NCI-H2171 treated with DMSO at 0.1 percent for 48 hours (cell line): ENCODE measurements around the gene AGBL4.

Experiments
- DNase-seq: peaks from one replicate; lab custom pipeline; 2025; lab: John Stamatoyannopoulos, UW

Gene AGBL4

GRCh38 chr1:49185450-49185980 is 838.2 kb downstream of the AGBL4 start:
- no peak for DNase-seq

DNA sequence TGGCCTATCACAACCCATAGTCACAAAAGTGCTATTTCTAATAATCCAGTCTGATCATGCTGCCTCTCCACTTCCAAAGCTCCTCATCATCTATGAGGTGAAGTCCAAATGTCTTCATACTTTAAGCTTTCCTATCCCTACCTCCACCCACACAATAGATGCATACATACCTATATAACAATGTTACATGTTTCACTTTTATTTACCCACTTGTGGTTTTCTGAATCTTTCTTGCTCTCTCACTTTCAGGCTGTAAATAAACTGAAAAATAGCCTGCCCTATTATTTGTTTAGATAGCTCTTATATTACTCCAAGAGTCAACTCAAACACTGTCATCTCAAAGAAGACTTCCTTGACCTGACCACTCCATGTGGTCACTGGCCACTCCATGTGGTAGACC is 840.3 kb downstream of the AGBL4 start:
- no peak for DNase-seq

DNA sequence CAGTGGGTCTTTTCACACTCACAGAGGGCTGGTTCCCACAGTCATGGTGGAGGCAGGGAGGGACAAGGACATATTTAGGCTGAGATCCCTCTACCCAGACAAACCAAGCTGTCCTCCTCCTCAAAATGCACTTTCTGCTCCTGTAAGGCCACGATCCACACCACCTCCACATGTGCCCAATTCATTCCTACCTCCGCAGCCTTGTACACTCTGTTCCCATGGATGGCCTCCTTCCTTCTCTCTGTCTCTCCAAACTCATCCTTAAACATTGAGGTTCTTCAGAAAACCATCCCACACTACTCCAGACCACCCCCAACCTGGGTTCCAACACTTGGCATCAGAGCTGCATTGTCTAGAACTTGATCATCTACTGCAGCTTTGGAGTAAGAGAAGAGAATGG is 842.7 kb downstream of the AGBL4 start:
- no peak for DNase-seq

DNA sequence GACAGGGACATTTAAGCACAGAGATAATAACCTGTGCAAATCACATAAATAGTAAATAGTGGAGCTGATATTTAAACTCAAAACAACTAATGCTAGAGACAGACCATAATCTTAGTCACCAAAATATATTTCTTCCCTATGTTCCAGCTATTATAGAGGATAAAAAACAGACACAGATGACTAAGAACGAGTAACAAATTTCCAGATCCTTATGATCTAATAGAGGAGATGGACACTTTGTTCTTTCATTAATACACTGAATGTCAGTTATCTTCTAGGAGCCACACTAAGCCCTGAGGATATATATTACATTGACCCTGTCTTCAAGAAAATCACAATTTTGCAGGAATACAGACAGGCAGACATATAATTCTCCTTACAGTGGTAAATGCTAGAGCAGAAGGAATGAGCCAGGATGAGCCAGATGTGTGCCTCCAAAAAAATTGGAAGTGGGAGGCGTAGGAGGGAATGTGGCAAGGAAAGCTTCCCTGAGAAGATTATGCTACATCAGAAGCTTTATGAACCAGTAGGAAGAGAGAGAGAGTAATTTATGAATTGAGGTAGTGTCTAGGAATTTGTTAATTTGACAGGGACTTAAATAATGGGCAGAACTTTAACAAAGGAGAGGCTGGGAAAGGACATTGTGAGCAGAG is 851.7 kb downstream of the AGBL4 start:
- DNase-seq: no peak

- no peak for DNase-seq
Measured at GRCh38 chr1:49166031-49166430, 857.7 kb downstream of the AGBL4 start.

- no peak for DNase-seq
Measured at GRCh38 chr1:49163031-49163430, 860.7 kb downstream of the AGBL4 start.

- no peak for DNase-seq
Measured at GRCh38 chr1:49160677-49161076, 863.1 kb downstream of the AGBL4 start.

GRCh38 chr1:49136738-49137251 is 887.0 kb downstream of the AGBL4 start:
- no peak for DNase-seq

DNA sequence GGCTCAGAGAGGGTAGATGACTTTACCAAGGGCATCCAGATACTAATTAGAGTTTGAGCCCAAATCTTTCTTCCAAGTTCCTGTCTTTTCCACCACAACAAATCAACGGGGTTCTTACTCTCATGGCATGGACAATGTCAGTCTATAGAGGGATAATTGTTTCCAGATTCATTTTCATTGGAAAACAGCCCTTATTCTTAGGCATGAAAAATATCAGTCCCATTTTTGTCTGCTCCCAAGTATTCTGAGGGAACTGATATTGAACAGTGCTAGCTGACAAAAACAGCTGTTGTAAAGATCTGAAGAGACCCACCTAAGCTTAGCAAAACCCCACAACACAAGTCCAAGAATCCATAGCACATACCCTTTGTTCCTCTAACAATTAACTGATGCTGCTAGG is 898.0 kb downstream of the AGBL4 start:
- DNase-seq: no peak

- no peak for DNase-seq
Measured at GRCh38 chr1:49111931-49112330, 911.8 kb downstream of the AGBL4 start.

GRCh38 chr1:49106445-49106844 is 917.3 kb downstream of the AGBL4 start:
- no peak for DNase-seq

DNA sequence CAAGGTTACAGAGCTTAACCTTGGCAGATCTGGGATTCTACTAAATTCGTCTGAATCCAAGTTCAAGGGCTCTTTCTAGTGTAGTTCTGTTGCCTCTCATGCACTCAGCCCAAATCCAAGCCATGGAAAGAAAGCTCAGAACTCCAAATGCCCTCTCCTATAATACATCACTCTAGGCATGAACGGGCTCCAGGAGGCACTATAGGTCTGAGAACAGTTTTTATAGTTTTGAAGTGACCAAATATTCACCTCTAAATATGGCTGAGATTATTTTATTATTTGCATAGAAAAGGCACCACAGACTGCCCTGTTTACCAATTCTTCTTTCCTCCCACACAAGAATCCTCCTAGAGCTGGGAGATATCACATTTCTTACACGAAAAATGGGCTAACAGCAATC is 919.2 kb downstream of the AGBL4 start:
- no peak for DNase-seq

DNA sequence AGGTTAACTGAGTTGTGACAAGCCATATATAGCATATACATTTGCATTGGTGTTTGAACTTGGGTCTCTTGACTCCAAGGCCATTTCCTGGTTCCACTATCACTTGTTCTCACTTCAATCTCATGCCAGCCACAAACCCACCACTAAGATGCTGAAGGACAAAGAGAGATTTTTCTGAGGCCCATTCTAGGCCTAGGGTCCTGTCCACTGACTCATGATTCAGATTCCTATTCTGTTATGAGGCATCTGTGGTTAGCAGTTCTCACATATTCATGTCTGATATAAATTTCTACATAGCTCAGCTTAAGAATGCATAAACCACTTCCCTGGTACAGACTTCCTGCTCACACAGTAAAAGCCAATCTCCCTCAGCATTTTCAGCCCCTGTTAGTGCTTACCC is 921.0 kb downstream of the AGBL4 start:
- DNase-seq: no peak

GRCh38 chr1:49098866-49099265 is 924.9 kb downstream of the AGBL4 start:
- DNase-seq: no peak

GRCh38 chr1:49086327-49086726 is 937.4 kb downstream of the AGBL4 start:
- no peak for DNase-seq

DNA sequence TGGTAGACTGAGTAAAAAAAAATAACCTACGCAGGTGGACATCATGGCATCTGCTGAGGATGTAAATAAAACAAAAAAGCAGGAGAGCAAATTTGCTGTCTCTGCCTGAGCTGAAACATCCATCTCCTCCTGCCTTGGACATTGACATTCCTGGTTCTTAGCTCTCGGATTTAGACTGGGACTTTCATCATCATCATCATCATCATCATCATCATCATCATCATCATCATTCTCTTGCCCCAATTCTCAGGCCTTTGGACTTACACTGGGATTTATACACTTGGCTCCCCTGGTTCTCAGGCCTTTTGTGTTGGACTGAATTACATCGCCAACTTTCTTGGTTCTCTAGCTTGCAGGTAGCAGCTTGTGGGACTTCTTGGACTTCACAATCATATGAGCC is 938.7 kb downstream of the AGBL4 start:
- DNase-seq: no peak

DNA sequence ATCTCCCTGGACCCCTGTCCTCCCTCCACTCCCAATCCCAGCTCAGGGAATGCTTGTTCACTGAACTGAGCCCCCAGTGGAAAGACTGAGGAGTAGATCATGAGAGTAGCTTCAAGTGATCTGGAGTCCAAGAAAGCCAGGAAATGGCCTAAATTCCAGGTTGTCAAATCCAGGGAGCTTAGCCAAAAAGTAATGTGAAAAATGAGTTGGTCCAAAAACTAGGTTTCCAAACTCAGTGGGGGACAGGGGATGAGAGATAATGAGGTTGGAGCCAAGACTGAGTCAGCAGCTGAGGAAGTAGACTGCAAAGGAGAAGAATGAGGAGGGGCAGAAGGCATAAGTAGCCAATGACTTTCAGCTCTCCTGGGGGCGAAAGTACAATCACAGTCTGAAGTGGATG is 963.0 kb downstream of the AGBL4 start:
- no peak for DNase-seq

DNA sequence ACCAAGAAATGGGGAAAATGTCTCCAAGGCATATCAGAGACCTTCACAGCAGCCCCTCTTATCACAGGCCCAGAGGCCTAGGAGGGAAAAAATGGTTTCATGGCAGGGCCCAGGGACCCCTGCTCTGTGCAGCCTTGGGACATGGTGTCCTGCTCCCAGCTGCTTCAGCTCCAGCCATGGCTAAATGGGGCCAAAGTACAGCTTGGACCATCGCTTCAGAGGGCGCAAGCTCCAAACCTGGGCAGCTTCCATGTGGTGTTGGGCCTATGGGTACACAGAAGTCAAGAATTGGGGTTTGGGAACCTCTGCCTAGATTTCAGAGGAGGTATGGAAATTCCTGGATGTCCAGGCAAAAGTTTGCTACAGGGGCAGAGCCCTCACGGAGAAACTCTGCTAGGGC is 964.7 kb downstream of the AGBL4 start:
- DNase-seq: no peak

GRCh38 chr1:49052102-49052501 is 971.7 kb downstream of the AGBL4 start:
- DNase-seq: peak; percentile 92

GRCh38 chr1:49051647-49052046 is 972.1 kb downstream of the AGBL4 start:
- peak; percentile 81 for DNase-seq

GRCh38 chr1:49050041-49050440 is 973.7 kb downstream of the AGBL4 start:
- no peak for DNase-seq

DNA sequence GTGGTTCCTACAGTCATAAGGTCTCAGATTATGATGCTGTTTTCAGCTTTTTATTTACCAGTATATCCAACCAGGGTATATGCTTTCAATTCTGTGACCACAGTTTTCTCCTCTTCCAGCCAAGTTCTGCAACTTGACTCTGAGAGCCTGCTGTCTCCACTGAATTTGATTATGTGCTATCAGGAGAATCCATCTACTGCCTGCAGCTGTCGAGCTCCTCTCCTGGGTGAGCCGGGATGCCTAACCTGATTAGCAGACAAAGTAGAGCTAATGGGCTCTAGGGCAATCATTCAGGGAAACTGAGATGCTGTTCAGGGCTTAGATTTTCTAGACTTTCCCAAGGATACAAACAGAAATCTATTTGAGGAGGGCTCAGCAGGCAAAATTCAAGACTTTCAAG is 975.6 kb downstream of the AGBL4 start:
- DNase-seq: peak; percentile 95

DNA sequence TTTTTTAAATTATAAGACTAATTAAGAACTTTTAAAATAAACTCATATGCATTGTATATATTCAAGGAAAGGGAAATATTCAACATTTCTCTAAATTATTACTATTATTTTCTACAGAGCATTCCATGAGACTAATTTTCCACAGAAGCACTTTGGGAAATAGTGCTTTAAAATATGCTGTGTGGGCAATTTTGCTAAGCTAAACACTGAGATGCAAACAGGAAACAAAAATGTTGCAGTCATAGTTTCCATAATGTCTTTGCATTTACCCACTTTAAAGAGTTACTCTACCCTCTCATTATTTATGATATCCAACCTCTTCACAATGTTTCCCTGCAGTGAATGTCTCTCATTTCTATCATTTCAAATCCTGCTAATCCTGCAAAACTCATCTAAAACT is 977.4 kb downstream of the AGBL4 start:
- no peak for DNase-seq

- DNase-seq: peak; percentile 60
Measured at GRCh38 chr1:49045371-49045770, 978.4 kb downstream of the AGBL4 start.
